ENCODE data around the gene TUBA8.
"Not testable (repeated sequence)": the region's sequence is repeated elsewhere in the genome, so short reads cannot be mapped to it uniquely, and the experiment has no call there.

- not testable (repeated sequence) for TF ChIP-seq CTCF, EP300, POLR2A (IDR thresholded peaks at IDR 0.05)
These were observed 3.9 kb upstream of the TUBA8 start for GRCh38 chr22:18106550-18107341.
